WTC11 (cell line): ENCODE measurements around the gene ELAPOR1. TPM values are rescaled to one million over a fixed set of nuclear protein-coding genes. Genes with fewer than 3 reads are reported as not detected.

ENCODE experiments used
- ATAC-seq: fragments of 200-7000 bp; cut with Tn5 transposase; 2 replicates; pipeline ENCODE4 v1.10.0; 2021; ENCODE audit warnings: mild to moderate bottlenecking, moderate library complexity
- CTCF ChIA-PET: fragments of 300-600 bp; sonication (Branson Sonifier 250); formaldehyde crosslinking; loops from one replicate; lab custom pipeline; 2021; ENCODE audit warnings: antibody characterized with exemption; lab: Charles Lee
- POLR2A ChIA-PET: fragments of 350-600 bp; sonication (Branson Sonifier 250); formaldehyde crosslinking; loops from one replicate; lab custom pipeline; 2021; ENCODE audit warnings: antibody characterized with exemption; lab: Charles Lee
- DNase-seq: peaks from one replicate; pipeline ENCODE4 v3.0.0; 2021; ENCODE audit warnings: low spot score
- H3K27ac Mint-ChIP-seq: 2 replicates; pipeline ENCODE4 v1.8.0; 2021; ENCODE audit warnings: mixed read lengths
- H3K27me3 Mint-ChIP-seq: 2 replicates; pipeline ENCODE4 v1.8.0; 2021; ENCODE audit warnings: low read depth, mild to moderate bottlenecking, moderate library complexity, mixed read lengths
- H3K36me3 Mint-ChIP-seq: 2 replicates; pipeline ENCODE4 v1.8.0; 2021; ENCODE audit warnings: mixed read lengths
- H3K4me1 Mint-ChIP-seq: 2 replicates; pipeline ENCODE4 v1.8.0; 2022; ENCODE audit warnings: mixed read lengths
- H3K4me3 Mint-ChIP-seq: 2 replicates; pipeline ENCODE4 v1.8.0; 2021; ENCODE audit warnings: mild to moderate bottlenecking, moderate library complexity, mixed read lengths
- H3K9me3 Mint-ChIP-seq: 2 replicates; pipeline ENCODE4 v1.8.0; 2021; ENCODE audit warnings: mixed read lengths
- E2F4 ChIP-seq: sonication (generic); formaldehyde crosslinking; IDR thresholded peaks from 2 replicates; pipeline ENCODE4 v1.8.1; 2022; ENCODE audit warnings: low read depth, mild to moderate bottlenecking, moderate library complexity, missing genetic modification reagents, borderline replicate concordance
- HMGA2 ChIP-seq: fragments of 250-450 bp; sonication (Bioruptor Pico); IDR thresholded peaks from 2 replicates; pipeline ENCODE4 v1.4.0; 2021; ENCODE audit warnings: mild to moderate bottlenecking, moderate library complexity
- KAT7 ChIP-seq: sonication (generic); formaldehyde crosslinking; IDR thresholded peaks from 2 replicates; pipeline ENCODE4 v1.8.1; 2023; ENCODE audit warnings: missing genetic modification reagents, mild to moderate bottlenecking, borderline replicate concordance
- NFATC4 ChIP-seq: fragments of 250-450 bp; sonication (Bioruptor Pico); IDR thresholded peaks from 2 replicates; pipeline ENCODE4 v1.9.0; 2021; ENCODE audit warnings: mild to moderate bottlenecking
- NR2C2 ChIP-seq: sonication (generic); formaldehyde crosslinking; IDR thresholded peaks from 2 replicates; pipeline ENCODE4 v1.8.0; 2022; ENCODE audit warnings: mild to moderate bottlenecking, missing genetic modification reagents
- PRRX2 ChIP-seq: fragments of 250-450 bp; sonication (Bioruptor Pico); IDR thresholded peaks from 2 replicates; pipeline ENCODE4 v1.8.0; 2021; ENCODE audit warnings: mild to moderate bottlenecking
- SMAD4 ChIP-seq: sonication (generic); formaldehyde crosslinking; IDR thresholded peaks from 2 replicates; pipeline ENCODE4 v1.8.0; 2022; ENCODE audit warnings: mild to moderate bottlenecking, missing genetic modification reagents
- TP53 ChIP-seq: sonication (generic); formaldehyde crosslinking; IDR thresholded peaks from 2 replicates; pipeline ENCODE4 v1.8.1; 2023; ENCODE audit warnings: mild to moderate bottlenecking, missing genetic modification reagents
- ZBTB21 ChIP-seq: sonication (generic); formaldehyde crosslinking; IDR thresholded peaks from 2 replicates; pipeline ENCODE4 v1.8.1; 2023; ENCODE audit warnings: mild to moderate bottlenecking, missing genetic modification reagents, borderline replicate concordance
- ZNF138 ChIP-seq: sonication (generic); formaldehyde crosslinking; conservative IDR thresholded peaks from 2 replicates; pipeline ENCODE4 v1.8.1; 2022; ENCODE audit warnings: mild to moderate bottlenecking, moderate library complexity, missing genetic modification reagents
- total RNA-seq: library from RNA; stranded (reverse); gene quantifications from 3 replicates; pipeline ENCODE4 v1.2.3, GENCODE V29; 2021
- TF ChIP-seq, protein P1 (sequence below): sonication (generic); formaldehyde crosslinking; IDR thresholded peaks from 2 replicates; pipeline ENCODE4 v1.8.1; 2023; ENCODE audit warnings: mild to moderate bottlenecking, missing genetic modification reagents
- TF ChIP-seq, protein P2 (sequence below): sonication (generic); formaldehyde crosslinking; IDR thresholded peaks from 2 replicates; pipeline ENCODE4 v1.8.1; 2023; ENCODE audit warnings: mild to moderate bottlenecking, missing genetic modification reagents, borderline replicate concordance
- TF ChIP-seq, protein P3 (sequence below): sonication (generic); formaldehyde crosslinking; IDR thresholded peaks from 2 replicates; pipeline ENCODE4 v1.8.0; 2023; ENCODE audit warnings: missing genetic modification reagents
- TF ChIP-seq, protein P4 (sequence below): sonication (generic); formaldehyde crosslinking; conservative IDR thresholded peaks from 2 replicates; pipeline ENCODE4 v1.8.1; 2023; ENCODE audit warnings: mild to moderate bottlenecking, low read depth, missing genetic modification reagents, moderate library complexity
- TF ChIP-seq, protein P5 (sequence below): fragments of 250-450 bp; sonication (Bioruptor Pico); IDR thresholded peaks from 2 replicates; pipeline ENCODE4 v1.9.0; 2021; ENCODE audit warnings: mild to moderate bottlenecking, borderline replicate concordance

The ELAPOR1 gene
- total RNA-seq, 1 experiment from 2014 or later, result 1.1 TPM

- POLR2A ChIA-PET, result no interaction called here
Measured at GRCh38 chr1:109079240-109079622, 34.7 kb upstream of the ELAPOR1 start.

GRCh38 chr1:109080441-109081082 is 33.4 kb upstream of the ELAPOR1 start:
- no peak overlapping the region for H3K4me3 Mint-ChIP-seq
- peak overlapping the region; percentile 71 for H3K27ac Mint-ChIP-seq
- ChIA-PET POLR2A (interaction anchor here (0.6 kb wide), 1 partner anchor 52 kb away, joined by 6 read pairs; no protein-coding TSS in a partner anchor), CTCF (interaction anchor here (0.7 to 1.6 kb wide), 2 partner anchors 19 to 158 kb away, joined by 3 to 5 read pairs; no protein-coding TSS in a partner anchor)
- TF ChIP-seq NR2C2 (CRISPR knock-in tag), result no peak
- TF ChIP-seq KAT7 (CRISPR knock-in tag), result no peak
- TF ChIP-seq PRRX2 (CRISPR knock-in tag), result no peak
- TF ChIP-seq, protein P1, sequence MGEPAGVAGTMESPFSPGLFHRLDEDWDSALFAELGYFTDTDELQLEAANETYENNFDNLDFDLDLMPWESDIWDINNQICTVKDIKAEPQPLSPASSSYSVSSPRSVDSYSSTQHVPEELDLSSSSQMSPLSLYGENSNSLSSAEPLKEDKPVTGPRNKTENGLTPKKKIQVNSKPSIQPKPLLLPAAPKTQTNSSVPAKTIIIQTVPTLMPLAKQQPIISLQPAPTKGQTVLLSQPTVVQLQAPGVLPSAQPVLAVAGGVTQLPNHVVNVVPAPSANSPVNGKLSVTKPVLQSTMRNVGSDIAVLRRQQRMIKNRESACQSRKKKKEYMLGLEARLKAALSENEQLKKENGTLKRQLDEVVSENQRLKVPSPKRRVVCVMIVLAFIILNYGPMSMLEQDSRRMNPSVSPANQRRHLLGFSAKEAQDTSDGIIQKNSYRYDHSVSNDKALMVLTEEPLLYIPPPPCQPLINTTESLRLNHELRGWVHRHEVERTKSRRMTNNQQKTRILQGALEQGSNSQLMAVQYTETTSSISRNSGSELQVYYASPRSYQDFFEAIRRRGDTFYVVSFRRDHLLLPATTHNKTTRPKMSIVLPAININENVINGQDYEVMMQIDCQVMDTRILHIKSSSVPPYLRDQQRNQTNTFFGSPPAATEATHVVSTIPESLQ (CRISPR knock-in tag), result no peak
- TF ChIP-seq, protein P2, sequence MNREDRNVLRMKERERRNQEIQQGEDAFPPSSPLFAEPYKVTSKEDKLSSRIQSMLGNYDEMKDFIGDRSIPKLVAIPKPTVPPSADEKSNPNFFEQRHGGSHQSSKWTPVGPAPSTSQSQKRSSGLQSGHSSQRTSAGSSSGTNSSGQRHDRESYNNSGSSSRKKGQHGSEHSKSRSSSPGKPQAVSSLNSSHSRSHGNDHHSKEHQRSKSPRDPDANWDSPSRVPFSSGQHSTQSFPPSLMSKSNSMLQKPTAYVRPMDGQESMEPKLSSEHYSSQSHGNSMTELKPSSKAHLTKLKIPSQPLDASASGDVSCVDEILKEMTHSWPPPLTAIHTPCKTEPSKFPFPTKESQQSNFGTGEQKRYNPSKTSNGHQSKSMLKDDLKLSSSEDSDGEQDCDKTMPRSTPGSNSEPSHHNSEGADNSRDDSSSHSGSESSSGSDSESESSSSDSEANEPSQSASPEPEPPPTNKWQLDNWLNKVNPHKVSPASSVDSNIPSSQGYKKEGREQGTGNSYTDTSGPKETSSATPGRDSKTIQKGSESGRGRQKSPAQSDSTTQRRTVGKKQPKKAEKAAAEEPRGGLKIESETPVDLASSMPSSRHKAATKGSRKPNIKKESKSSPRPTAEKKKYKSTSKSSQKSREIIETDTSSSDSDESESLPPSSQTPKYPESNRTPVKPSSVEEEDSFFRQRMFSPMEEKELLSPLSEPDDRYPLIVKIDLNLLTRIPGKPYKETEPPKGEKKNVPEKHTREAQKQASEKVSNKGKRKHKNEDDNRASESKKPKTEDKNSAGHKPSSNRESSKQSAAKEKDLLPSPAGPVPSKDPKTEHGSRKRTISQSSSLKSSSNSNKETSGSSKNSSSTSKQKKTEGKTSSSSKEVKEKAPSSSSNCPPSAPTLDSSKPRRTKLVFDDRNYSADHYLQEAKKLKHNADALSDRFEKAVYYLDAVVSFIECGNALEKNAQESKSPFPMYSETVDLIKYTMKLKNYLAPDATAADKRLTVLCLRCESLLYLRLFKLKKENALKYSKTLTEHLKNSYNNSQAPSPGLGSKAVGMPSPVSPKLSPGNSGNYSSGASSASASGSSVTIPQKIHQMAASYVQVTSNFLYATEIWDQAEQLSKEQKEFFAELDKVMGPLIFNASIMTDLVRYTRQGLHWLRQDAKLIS (CRISPR knock-in tag), result no peak
- TF ChIP-seq TP53 (CRISPR knock-in tag), result no peak
- H3K36me3 Mint-ChIP-seq, result peaks cover 2% of the 10 kb centered on the region; the same call in 1 of the 2 replicates
- H3K27me3 Mint-ChIP-seq, result no peaks in the 10 kb centered on the region
- peaks cover 35% of the 10 kb centered on the region for H3K4me1 Mint-ChIP-seq
- DNase-seq (no peak), ATAC-seq (no peak)
- no peaks in the 10 kb centered on the region for H3K9me3 Mint-ChIP-seq

More at GRCh38 chr1:109079240-109079622, 34.7 kb upstream of the ELAPOR1 start:
- CTCF ChIA-PET, result interaction anchor here (1.6 kb wide), 1 partner anchor 21 kb away, joined by 5 read pairs; no protein-coding TSS in a partner anchor
- ATAC-seq, result no peak
- TF ChIP-seq SMAD4 (CRISPR knock-in tag), result no peak
- TF ChIP-seq E2F4 (CRISPR knock-in tag), result no peak
- no peak for TF ChIP-seq TP53 (CRISPR knock-in tag)
- TF ChIP-seq, protein P3, sequence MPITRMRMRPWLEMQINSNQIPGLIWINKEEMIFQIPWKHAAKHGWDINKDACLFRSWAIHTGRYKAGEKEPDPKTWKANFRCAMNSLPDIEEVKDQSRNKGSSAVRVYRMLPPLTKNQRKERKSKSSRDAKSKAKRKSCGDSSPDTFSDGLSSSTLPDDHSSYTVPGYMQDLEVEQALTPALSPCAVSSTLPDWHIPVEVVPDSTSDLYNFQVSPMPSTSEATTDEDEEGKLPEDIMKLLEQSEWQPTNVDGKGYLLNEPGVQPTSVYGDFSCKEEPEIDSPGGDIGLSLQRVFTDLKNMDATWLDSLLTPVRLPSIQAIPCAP, result no peak
- no peak for TF ChIP-seq ZNF138
- no peak for TF ChIP-seq ZBTB21 (CRISPR knock-in tag)
- TF ChIP-seq, protein P4, sequence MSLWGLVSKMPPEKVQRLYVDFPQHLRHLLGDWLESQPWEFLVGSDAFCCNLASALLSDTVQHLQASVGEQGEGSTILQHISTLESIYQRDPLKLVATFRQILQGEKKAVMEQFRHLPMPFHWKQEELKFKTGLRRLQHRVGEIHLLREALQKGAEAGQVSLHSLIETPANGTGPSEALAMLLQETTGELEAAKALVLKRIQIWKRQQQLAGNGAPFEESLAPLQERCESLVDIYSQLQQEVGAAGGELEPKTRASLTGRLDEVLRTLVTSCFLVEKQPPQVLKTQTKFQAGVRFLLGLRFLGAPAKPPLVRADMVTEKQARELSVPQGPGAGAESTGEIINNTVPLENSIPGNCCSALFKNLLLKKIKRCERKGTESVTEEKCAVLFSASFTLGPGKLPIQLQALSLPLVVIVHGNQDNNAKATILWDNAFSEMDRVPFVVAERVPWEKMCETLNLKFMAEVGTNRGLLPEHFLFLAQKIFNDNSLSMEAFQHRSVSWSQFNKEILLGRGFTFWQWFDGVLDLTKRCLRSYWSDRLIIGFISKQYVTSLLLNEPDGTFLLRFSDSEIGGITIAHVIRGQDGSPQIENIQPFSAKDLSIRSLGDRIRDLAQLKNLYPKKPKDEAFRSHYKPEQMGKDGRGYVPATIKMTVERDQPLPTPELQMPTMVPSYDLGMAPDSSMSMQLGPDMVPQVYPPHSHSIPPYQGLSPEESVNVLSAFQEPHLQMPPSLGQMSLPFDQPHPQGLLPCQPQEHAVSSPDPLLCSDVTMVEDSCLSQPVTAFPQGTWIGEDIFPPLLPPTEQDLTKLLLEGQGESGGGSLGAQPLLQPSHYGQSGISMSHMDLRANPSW (CRISPR knock-in tag), result no peak
- no peak for TF ChIP-seq NR2C2 (CRISPR knock-in tag)
- TF ChIP-seq, protein P5, sequence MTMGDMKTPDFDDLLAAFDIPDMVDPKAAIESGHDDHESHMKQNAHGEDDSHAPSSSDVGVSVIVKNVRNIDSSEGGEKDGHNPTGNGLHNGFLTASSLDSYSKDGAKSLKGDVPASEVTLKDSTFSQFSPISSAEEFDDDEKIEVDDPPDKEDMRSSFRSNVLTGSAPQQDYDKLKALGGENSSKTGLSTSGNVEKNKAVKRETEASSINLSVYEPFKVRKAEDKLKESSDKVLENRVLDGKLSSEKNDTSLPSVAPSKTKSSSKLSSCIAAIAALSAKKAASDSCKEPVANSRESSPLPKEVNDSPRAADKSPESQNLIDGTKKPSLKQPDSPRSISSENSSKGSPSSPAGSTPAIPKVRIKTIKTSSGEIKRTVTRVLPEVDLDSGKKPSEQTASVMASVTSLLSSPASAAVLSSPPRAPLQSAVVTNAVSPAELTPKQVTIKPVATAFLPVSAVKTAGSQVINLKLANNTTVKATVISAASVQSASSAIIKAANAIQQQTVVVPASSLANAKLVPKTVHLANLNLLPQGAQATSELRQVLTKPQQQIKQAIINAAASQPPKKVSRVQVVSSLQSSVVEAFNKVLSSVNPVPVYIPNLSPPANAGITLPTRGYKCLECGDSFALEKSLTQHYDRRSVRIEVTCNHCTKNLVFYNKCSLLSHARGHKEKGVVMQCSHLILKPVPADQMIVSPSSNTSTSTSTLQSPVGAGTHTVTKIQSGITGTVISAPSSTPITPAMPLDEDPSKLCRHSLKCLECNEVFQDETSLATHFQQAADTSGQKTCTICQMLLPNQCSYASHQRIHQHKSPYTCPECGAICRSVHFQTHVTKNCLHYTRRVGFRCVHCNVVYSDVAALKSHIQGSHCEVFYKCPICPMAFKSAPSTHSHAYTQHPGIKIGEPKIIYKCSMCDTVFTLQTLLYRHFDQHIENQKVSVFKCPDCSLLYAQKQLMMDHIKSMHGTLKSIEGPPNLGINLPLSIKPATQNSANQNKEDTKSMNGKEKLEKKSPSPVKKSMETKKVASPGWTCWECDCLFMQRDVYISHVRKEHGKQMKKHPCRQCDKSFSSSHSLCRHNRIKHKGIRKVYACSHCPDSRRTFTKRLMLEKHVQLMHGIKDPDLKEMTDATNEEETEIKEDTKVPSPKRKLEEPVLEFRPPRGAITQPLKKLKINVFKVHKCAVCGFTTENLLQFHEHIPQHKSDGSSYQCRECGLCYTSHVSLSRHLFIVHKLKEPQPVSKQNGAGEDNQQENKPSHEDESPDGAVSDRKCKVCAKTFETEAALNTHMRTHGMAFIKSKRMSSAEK (CRISPR knock-in tag), result no peak
- TF ChIP-seq NFATC4, result no peak
- TF ChIP-seq HMGA2 (CRISPR knock-in tag), result no peak
- TF ChIP-seq, all 79 proteins: peak for 0
- peaks cover 11% of the 10 kb centered on the region for H3K36me3 Mint-ChIP-seq
- no peaks in the 10 kb centered on the region for H3K9me3 Mint-ChIP-seq
- H3K4me3 Mint-ChIP-seq, result 0 out of 2 replicates have a peak overlapping the region, but pooled peaks have one; percentile 3
- no peaks in the 10 kb centered on the region for H3K27me3 Mint-ChIP-seq
- no peak overlapping the region; the same call in 1 of the 2 replicates for H3K27ac Mint-ChIP-seq
- no peak for DNase-seq
- peaks cover 40% of the 10 kb centered on the region for H3K4me1 Mint-ChIP-seq
